HepG2 (cell line): ENCODE measurements around the gene CAMSAP1.

ENCODE experiments used
- BHLHE40 ChIP-seq: IDR thresholded peaks from 2 replicates; pipeline ENCODE4 v1.6.1; 2011; ENCODE audit warnings: low read length, improper control_type of control experiment
- EZH2 ChIP-seq: conservative IDR thresholded peaks from 2 replicates; pipeline ENCODE4 v1.6.1; 2012; ENCODE audit warnings: mild to moderate bottlenecking, low read depth, low read length, moderate library complexity
- MLLT10 ChIP-seq: sonication (generic); formaldehyde crosslinking; IDR thresholded peaks from 2 replicates; pipeline ENCODE4 v1.4.0; 2020; ENCODE audit warnings: missing genetic modification reagents
- SCMH1 ChIP-seq: sonication (generic); formaldehyde crosslinking; IDR thresholded peaks from 2 replicates; pipeline ENCODE4 v1.9.0; 2021; ENCODE audit warnings: missing genetic modification reagents, mild to moderate bottlenecking, borderline replicate concordance
- SMAD1 ChIP-seq: sonication (generic); formaldehyde crosslinking; IDR thresholded peaks from 2 replicates; pipeline ENCODE4 v1.4.0; 2020; ENCODE audit warnings: missing genetic modification reagents, low read depth, mild to moderate bottlenecking, borderline replicate concordance
- ZNF12 ChIP-seq: sonication (generic); formaldehyde crosslinking; IDR thresholded peaks from 2 replicates; pipeline ENCODE4 v1.5.0; 2020; ENCODE audit warnings: missing genetic modification reagents
- TF ChIP-seq, protein P1 (sequence below): sonication (generic); formaldehyde crosslinking; IDR thresholded peaks from 2 replicates; pipeline ENCODE4 v1.5.1; 2020; ENCODE audit warnings: missing genetic modification reagents, mild to moderate bottlenecking, borderline replicate concordance
- TF ChIP-seq, protein P2 (sequence below): sonication (generic); formaldehyde crosslinking; IDR thresholded peaks from 2 replicates; pipeline ENCODE4 v1.4.0; 2020; ENCODE audit warnings: mild to moderate bottlenecking, missing genetic modification reagents, borderline replicate concordance
- TF ChIP-seq, protein P3 (sequence below): sonication (generic); formaldehyde crosslinking; IDR thresholded peaks from 2 replicates; pipeline ENCODE4 v1.5.0; 2020; ENCODE audit warnings: mild to moderate bottlenecking, missing genetic modification reagents, moderate library complexity

DNA sequence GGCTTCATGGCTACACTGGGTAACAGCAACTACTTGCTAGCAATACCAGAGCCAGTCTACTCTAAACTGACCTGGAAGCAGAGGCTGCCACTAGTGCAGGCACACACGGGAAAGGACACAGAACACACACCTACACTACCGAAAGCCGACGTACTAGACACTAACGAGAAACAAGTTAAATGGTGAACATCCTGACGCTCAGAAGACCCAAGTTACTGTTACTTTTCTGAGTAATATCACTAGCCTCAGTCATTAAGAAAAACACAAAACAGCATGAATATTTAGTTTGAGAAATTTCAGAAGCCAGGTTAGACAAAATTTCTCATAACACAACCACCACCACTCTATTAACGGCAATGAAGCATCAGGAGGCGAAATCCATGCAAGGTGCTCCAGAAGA lies 44.5 kb downstream of the CAMSAP1 start:
- TF ChIP-seq, protein P1, sequence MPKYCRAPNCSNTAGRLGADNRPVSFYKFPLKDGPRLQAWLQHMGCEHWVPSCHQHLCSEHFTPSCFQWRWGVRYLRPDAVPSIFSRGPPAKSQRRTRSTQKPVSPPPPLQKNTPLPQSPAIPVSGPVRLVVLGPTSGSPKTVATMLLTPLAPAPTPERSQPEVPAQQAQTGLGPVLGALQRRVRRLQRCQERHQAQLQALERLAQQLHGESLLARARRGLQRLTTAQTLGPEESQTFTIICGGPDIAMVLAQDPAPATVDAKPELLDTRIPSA (CRISPR knock-in tag), result no peak
- TF ChIP-seq SMAD1 (CRISPR knock-in tag) (no peak), SCMH1 (CRISPR knock-in tag) (no peak), EZH2 (no peak), MLLT10 (CRISPR knock-in tag) (no peak), ZNF12 (CRISPR knock-in tag) (no peak), BHLHE40 (no peak)
- TF ChIP-seq, protein P2, sequence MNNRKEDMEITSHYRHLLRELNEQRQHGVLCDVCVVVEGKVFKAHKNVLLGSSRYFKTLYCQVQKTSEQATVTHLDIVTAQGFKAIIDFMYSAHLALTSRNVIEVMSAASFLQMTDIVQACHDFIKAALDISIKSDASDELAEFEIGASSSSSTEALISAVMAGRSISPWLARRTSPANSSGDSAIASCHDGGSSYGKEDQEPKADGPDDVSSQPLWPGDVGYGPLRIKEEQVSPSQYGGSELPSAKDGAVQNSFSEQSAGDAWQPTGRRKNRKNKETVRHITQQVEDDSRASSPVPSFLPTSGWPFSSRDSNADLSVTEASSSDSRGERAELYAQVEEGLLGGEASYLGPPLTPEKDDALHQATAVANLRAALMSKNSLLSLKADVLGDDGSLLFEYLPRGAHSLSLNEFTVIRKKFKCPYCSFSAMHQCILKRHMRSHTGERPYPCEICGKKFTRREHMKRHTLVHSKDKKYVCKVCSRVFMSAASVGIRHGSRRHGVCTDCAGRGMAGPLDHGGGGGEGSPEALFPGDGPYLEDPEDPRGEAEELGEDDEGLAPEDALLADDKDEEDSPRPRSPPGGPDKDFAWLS, result no peak
- TF ChIP-seq, protein P3, sequence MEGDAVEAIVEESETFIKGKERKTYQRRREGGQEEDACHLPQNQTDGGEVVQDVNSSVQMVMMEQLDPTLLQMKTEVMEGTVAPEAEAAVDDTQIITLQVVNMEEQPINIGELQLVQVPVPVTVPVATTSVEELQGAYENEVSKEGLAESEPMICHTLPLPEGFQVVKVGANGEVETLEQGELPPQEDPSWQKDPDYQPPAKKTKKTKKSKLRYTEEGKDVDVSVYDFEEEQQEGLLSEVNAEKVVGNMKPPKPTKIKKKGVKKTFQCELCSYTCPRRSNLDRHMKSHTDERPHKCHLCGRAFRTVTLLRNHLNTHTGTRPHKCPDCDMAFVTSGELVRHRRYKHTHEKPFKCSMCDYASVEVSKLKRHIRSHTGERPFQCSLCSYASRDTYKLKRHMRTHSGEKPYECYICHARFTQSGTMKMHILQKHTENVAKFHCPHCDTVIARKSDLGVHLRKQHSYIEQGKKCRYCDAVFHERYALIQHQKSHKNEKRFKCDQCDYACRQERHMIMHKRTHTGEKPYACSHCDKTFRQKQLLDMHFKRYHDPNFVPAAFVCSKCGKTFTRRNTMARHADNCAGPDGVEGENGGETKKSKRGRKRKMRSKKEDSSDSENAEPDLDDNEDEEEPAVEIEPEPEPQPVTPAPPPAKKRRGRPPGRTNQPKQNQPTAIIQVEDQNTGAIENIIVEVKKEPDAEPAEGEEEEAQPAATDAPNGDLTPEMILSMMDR (CRISPR knock-in tag), result no peak
